Transverse colon (tissue), 4 donors: ENCODE measurements around the gene IGF2BP1.
"Not testable (repeated sequence)": the region's sequence is repeated elsewhere in the genome, so short reads cannot be mapped to it uniquely, and the experiment has no call there.

Experiments
- POLR2A ChIP-seq: fragments of 450-650 bp; IDR thresholded peaks from one replicate; pipeline ENCODE4 v1.6.1; 2016; ENCODE audit warnings: antibody characterized with exemption, mild to moderate bottlenecking, moderate library complexity
- POLR2AphosphoS5 ChIP-seq, 3 donors: sonication (generic); formaldehyde crosslinking; IDR thresholded peaks; one replicate each; pipeline ENCODE4 v1.6.1; 2016; ENCODE audit warnings: antibody characterized with exemption in 3 of 3
- TF ChIP-seq, protein P1 (sequence below), 5 experiments: fragments of 200-600 bp in 3 of 5; fragments of 450-650 bp in 2 of 5; sonication (generic) in 3 of 5; IDR thresholded peaks; 1 replicate in 2 of 5; 2 replicates in 3 of 5; pipeline ENCODE4 v1.5.1; 2016 to 2017; ENCODE audit warnings: antibody characterized with exemption in 5 of 5, inconsistent platforms in 3 of 5, mild to moderate bottlenecking in 2 of 5, moderate library complexity in 1 of 5

GRCh38 chr17:49008908-49009307 is 11.7 kb downstream of the IGF2BP1 start:
- not testable (repeated sequence) for TF ChIP-seq POLR2AphosphoS5 (IDR thresholded peaks at IDR 0.05); POLR2A
- TF ChIP-seq, protein P1, sequence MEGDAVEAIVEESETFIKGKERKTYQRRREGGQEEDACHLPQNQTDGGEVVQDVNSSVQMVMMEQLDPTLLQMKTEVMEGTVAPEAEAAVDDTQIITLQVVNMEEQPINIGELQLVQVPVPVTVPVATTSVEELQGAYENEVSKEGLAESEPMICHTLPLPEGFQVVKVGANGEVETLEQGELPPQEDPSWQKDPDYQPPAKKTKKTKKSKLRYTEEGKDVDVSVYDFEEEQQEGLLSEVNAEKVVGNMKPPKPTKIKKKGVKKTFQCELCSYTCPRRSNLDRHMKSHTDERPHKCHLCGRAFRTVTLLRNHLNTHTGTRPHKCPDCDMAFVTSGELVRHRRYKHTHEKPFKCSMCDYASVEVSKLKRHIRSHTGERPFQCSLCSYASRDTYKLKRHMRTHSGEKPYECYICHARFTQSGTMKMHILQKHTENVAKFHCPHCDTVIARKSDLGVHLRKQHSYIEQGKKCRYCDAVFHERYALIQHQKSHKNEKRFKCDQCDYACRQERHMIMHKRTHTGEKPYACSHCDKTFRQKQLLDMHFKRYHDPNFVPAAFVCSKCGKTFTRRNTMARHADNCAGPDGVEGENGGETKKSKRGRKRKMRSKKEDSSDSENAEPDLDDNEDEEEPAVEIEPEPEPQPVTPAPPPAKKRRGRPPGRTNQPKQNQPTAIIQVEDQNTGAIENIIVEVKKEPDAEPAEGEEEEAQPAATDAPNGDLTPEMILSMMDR (IDR thresholded peaks at IDR 0.05), result not testable (repeated sequence)
